Left ventricle myocardium inferior (tissue), 1 donor: Measurements from ENCODE around the gene LAMB4. TPM values are rescaled to one million over a fixed set of nuclear protein-coding genes. Genes with fewer than 3 reads are reported as not detected.

Source experiments
- DNase-seq: peaks from one replicate; pipeline ENCODE4 v3.0.0-alpha.2; 2020
- H3K27ac ChIP-seq: fragments of 200-600 bp; replicated peaks from 2 replicates; pipeline ENCODE4 v1.8.0; 2021
- H3K27me3 ChIP-seq: fragments of 200-600 bp; 2 replicates; pipeline ENCODE4 v1.8.0; 2021; ENCODE audit warnings: low read depth
- H3K36me3 ChIP-seq: fragments of 200-600 bp; 2 replicates; pipeline ENCODE4 v1.8.0; 2021
- H3K4me1 ChIP-seq: fragments of 200-600 bp; 2 replicates; pipeline ENCODE4 v1.8.0; 2021
- H3K4me3 ChIP-seq: fragments of 200-600 bp; 2 replicates; pipeline ENCODE4 v1.8.0; 2021; ENCODE audit warnings: mild to moderate bottlenecking, moderate library complexity
- H3K9me3 ChIP-seq: fragments of 200-600 bp; replicated peaks from 2 replicates; pipeline ENCODE4 v1.8.0; 2021
- CTCF ChIP-seq: fragments of 200-600 bp; IDR thresholded peaks from 2 replicates; pipeline ENCODE4 v1.8.0; 2021; ENCODE audit warnings: antibody characterized with exemption, mild to moderate bottlenecking, borderline replicate concordance
- intact Hi-C: fragments of 100-400 bp; cut with micrococcal nuclease; formaldehyde crosslinking; loops from one replicate; pipeline ENCODE4 v1.11.0; 2022
- total RNA-seq: library from RNA; stranded (reverse); fragmentation: NEBNext Ultra II Directional; extraction: Animal tissue kit (Norgen Biotek cat#: 25700); gene quantifications from one replicate; pipeline ENCODE4 v1.2.1, GENCODE V29; 2021
- donor health status: DM: no; HTN: yes; CAD: no; lungs with severe emphysema.

The LAMB4 gene
- total RNA-seq, 1 donor from 2014 or later: 0.33 TPM

GRCh38 chr7:108142675-108143259, 12.6 kb upstream of the LAMB4 start:
- Histone ChIP-seq H3K27me3 (no peaks in the 10 kb centered on the region), H3K4me3 (no peak overlapping the region), H3K9me3 (no peaks in the 10 kb centered on the region), H3K4me1 (peaks cover 11% of the 10 kb centered on the region), H3K36me3 (no peaks in the 10 kb centered on the region), H3K27ac (no peak overlapping the region)
- DNase-seq: no peak
- intact Hi-C loops: loop anchor here (5.0 kb wide), 1 partner anchor 35 kb away; no protein-coding TSS in a partner anchor
- no peak for TF ChIP-seq CTCF

DNA sequence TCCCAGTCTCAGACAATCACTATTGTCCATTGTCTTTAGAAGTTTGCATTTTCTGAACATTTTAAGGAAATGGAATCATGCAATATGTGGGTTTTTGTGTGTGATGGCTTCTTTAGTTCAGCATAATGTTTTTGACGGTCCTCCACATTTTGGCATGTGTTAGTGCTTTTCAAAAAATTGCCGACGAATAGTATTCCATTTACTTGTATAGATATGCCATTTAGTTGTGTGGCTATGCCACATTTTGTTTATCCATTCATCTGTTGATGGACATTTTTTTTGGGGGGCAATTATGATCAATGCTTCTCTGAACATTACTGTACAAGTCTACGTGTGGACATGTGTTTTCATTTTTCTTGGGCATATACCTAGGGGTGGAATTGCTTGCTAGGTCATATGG, 12.0 kb upstream of the LAMB4 start:
- H3K9me3 ChIP-seq: no peaks in the 10 kb centered on the region
- no peak overlapping the region for H3K27ac ChIP-seq
- H3K27me3 ChIP-seq: no peaks in the 10 kb centered on the region
- no peak overlapping the region for H3K4me3 ChIP-seq
- intact Hi-C loops: loop anchor here (5.0 kb wide), 1 partner anchor 35 kb away; no protein-coding TSS in a partner anchor
- no peaks in the 10 kb centered on the region for H3K36me3 ChIP-seq
- peaks cover 11% of the 10 kb centered on the region for H3K4me1 ChIP-seq
- TF ChIP-seq CTCF: no peak
- DNase-seq: no peak

GRCh38 chr7:108140671-108141070, 10.5 kb upstream of the LAMB4 start:
- H3K27me3 ChIP-seq: no peaks in the 10 kb centered on the region
- no peak for TF ChIP-seq CTCF
- H3K9me3 ChIP-seq: no peaks in the 10 kb centered on the region
- intact Hi-C loops: loop anchor here (5.0 kb wide), 1 partner anchor 33 kb away; no protein-coding TSS in a partner anchor
- DNase-seq: no peak
- no peak overlapping the region for H3K27ac ChIP-seq
- H3K4me1 ChIP-seq: peaks cover 2% of the 10 kb centered on the region
- H3K4me3 ChIP-seq: no peak overlapping the region
- no peaks in the 10 kb centered on the region for H3K36me3 ChIP-seq

GRCh38 chr7:108138911-108139310, 8.8 kb upstream of the LAMB4 start:
- no peaks in the 10 kb centered on the region for H3K36me3 ChIP-seq
- intact Hi-C loops: no loop called here
- no peaks in the 10 kb centered on the region for H3K4me1 ChIP-seq
- H3K27ac ChIP-seq: no peak overlapping the region
- H3K4me3 ChIP-seq: no peak overlapping the region
- no peaks in the 10 kb centered on the region for H3K9me3 ChIP-seq
- H3K27me3 ChIP-seq: no peaks in the 10 kb centered on the region
- no peak for DNase-seq
- no peak for TF ChIP-seq CTCF

DNA sequence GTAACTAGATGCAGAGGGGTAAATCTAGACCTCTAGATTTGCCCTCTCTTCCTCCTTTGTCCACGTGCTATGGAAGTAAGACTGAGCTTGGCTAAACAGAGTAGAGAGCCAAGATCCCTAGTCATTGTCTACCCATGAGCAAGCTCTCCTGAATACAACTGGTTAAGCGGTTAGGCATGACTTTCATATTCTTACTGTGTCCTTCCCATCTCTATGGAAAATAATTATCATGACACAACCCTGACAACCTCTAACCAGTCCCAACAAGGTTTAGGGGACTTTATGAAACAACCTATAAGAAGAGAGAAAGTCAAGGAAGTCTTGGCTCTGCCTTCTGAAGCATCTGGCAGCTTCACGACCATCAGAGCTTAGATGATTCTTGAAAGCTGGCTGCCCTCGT, 7.8 kb upstream of the LAMB4 start:
- H3K36me3 ChIP-seq: no peaks in the 10 kb centered on the region
- no peak for DNase-seq
- no peak overlapping the region for H3K27ac ChIP-seq
- H3K4me3 ChIP-seq: no peak overlapping the region
- H3K4me1 ChIP-seq: no peaks in the 10 kb centered on the region
- H3K9me3 ChIP-seq: no peaks in the 10 kb centered on the region
- H3K27me3 ChIP-seq: no peaks in the 10 kb centered on the region
- intact Hi-C loops: no loop called here
- no peak for TF ChIP-seq CTCF
